HG03378 (cell line): ENCODE results near the gene WNT16.
"Not testable (repeated sequence)": the region's sequence is repeated elsewhere in the genome, so short reads cannot be mapped to it uniquely, and the experiment has no call there.

ENCODE experiments used
- ATAC-seq: cut with Tn5 transposase; IDR thresholded peaks from one replicate; pipeline ENCODE4 v1.9.1; 2021; ENCODE audit warnings: mild to moderate bottlenecking, moderate library complexity; ENCODE audit not compliant: unreplicated experiment

Gene WNT16

DNA sequence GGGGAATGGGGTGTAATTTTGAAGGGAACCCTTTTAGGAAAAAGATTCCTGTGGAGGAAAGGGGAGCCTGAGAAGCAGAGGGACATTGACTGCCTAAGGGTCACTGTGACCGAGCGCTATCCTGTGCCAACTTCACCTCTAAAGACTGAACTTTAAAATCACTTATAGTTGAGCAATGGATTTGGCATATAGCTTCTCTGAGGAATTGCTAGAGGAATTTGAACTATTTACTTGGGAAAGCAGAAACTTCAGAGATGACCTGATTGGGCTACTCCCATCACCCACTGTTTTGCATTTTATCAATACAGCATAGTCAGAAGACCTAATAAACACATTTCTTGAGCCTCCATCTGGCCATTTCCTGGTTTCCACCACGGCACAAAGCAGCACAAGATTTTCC, 23.7 kb upstream of the WNT16 start:
- no peak for ATAC-seq

DNA sequence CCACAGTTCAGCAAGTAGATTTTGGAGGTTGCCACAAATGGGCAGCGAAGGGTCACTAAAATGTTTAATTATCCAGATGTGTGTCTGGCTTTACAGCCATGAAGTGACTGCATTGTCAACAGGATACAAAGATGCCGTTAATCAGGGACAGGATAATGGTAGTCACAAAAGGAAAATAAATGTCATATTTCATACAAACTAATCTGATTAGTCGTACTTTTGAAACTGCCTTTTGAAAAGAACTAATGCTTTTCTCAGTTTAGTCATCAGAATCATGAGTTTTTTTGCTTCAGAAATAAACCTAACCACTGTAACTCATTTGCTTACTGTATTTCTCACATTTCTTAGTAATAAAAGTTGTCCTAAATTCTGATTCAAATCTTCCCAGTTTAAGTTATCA, 22.2 kb upstream of the WNT16 start:
- ATAC-seq: no peak

GRCh38 chr7:121307021-121307574, 21.7 kb upstream of the WNT16 start:
- ATAC-seq: no peak

DNA sequence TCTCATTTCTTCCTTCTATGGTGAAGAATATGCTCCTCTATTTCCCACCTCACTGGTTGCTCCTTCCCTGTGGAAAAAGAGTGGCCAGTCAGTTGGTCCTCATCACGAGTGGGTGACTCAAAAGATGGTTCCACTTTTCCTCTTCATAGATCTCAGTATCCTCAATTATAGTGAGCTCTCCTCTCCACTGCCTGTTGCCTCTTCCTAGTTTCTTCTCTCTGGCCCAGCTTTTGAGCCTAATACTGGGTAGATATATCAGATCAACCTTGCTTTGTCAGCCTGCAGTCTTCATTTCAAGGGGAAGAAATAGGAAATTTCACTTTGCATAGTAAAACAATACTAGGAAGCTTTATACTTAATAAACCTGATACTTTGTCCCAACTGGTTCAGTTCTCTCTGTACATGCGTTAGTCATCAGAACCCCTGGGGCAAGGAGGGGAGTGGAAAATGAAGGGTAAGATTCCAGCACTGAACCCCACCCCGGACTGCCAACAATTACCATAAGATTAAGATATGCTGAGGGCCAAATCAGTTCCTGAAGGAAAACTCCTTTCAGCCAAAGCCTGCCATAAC, 15.5 kb upstream of the WNT16 start:
- no peak for ATAC-seq

DNA sequence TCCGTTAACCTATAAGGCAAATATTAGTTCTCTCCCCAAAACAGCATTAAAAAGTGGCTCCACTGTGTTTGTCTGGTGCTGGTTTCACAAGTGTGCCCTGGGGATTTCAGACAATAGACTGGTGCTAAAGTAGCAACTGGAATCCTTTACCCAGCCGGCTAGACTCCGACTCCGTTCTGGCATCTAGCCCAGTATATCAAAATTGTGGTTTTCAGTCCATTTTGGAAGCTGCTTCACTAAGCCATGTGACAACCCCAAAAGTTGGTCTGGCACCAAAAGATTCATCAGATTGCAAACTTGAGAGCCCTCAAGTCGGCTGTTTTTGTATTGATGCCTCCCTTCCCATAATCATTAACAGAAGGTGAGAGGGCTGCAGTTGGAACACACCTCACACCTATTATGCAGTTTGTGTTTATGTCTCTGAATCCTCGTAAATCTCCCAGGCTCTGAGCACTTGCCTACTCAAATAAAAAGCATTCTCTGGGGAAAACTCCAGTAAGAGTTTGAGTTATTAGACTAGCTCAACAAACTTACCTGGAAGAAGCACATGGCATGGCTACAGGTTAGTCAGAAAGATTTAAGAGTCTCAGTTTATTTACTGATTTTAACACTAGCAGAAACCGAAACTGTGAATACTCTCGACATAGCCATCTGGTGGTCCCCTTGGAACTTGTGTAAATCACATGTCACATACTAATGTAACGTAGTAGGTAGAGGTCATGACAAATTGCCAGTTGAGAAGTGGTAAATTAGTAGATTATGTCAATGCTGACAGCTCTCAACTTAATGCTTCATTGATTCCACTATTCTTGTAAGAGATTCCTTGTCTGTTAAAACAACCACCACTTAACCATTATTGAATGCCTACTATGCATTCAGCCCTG, 14.8 kb upstream of the WNT16 start:
- ATAC-seq: peak; percentile 96

GRCh38 chr7:121315170-121315569, 13.6 kb upstream of the WNT16 start:
- not testable (repeated sequence) for ATAC-seq

GRCh38 chr7:121322460-121322859, 6.3 kb upstream of the WNT16 start:
- no peak for ATAC-seq

DNA sequence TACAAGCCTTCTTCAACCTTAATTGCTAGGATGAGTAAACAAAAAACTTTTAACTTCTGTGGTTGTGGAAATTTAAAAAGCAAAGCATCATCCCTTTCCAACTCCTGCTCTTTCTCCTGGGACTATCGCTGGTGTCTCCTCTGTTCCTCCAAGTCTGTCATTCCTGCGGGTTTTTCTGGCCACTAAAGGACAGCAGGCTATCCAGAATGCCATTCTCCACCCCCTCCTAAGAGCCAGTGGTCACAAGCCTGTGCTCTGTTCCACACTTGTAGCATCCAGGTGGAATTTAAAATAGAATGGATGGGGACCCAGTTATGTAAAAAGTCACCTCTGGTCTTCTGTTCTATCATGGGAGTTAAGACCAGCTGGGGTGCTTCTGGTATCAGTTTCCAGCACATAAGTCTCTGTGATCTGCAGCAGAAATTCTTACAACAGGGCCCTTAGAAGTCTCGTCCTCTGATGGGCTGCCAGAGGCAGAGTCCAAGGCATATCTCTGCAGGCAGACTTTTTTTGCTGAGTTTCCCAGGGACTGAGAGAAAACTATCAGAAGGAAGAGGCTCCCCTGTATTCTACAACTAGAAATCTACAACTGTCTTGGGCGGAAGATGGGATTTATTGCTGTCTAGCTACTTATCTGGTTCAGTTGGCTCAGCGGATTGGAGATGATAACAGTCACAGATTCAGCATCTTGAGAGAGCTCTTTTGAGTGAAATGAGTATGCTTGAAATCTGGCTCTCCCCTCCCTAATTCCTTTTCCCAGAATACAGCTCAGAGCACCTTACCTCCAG, 5.1 kb upstream of the WNT16 start:
- ATAC-seq: no peak

GRCh38 chr7:121327671-121328070, 1.1 kb upstream of the WNT16 start:
- no peak for ATAC-seq

- peak; percentile 76 for ATAC-seq
Observed at GRCh38 chr7:121329191-121330052, 622 bp downstream of the WNT16 start.

GRCh38 chr7:121330053-121330833, 1.4 kb downstream of the WNT16 start:
- ATAC-seq: peak; percentile 23

GRCh38 chr7:121331048-121331447, 2.2 kb downstream of the WNT16 start:
- no peak for ATAC-seq

- ATAC-seq: no peak
Observed at GRCh38 chr7:121331574-121331973, 2.8 kb downstream of the WNT16 start.

- no peak for ATAC-seq
Observed at GRCh38 chr7:121334376-121334775, 5.6 kb downstream of the WNT16 start.

- no peak for ATAC-seq
Observed at GRCh38 chr7:121334875-121335648, 6.3 kb downstream of the WNT16 start.

DNA sequence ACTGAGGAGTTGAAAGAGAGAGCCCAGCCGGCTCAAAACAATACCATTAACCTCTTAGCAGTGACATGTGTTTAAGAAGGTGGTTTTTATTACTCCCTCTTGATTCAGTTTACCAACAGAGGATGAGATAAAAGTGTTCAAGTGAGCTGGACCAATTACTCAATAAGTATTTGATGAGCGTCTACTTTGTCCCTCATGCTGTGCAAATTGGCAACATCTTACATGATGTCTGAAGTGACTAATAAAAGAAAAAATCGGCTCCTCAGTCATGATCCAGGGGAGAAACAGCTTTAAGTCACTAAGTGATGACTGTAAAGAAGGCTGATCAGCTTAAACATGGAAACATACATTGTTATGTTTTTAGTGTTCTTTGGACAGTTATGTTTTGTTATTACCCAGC, 7.8 kb downstream of the WNT16 start:
- no peak for ATAC-seq

GRCh38 chr7:121337398-121337797, 8.6 kb downstream of the WNT16 start:
- ATAC-seq: peak; percentile 47

DNA sequence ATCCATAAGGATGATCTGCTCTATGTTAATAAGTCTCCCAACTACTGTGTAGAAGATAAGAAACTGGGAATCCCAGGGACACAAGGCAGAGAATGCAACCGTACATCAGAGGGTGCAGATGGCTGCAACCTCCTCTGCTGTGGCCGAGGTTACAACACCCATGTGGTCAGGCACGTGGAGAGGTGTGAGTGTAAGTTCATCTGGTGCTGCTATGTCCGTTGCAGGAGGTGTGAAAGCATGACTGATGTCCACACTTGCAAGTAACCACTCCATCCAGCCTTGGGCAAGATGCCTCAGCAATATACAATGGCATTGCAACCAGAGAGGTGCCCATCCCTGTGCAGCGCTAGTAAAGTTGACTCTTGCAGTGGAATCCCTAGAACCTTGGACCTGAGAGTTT, 10.3 kb downstream of the WNT16 start:
- no peak for ATAC-seq

DNA sequence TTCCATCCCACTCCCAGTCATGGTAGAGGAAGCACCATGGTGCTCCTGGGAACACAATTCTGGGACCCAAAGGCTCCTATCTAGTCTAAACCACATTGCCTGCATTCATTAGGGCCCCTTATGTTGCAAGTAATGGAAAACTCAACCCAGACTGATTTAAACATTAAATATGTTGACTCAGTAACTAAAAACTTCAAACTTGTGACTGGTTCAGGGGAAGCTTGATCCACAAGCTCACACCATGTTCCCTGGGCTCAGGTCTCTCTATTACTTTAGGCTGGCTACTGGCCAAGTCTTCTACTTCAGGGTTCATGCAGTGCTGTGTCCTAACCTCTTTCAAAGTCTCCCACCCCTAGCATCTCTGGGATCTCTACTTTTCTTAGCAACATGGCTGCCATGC, 13.1 kb downstream of the WNT16 start:
- no peak for ATAC-seq
